ENCODE data around the gene RGMB.

The RGMB gene

GRCh38 chr5:98765815-98766214 is 7.6 kb upstream of the RGMB start:
- no peaks in the 10 kb centered on the region for H3K9me3 ChIP-seq (ENCODE audit: low read length)

GRCh38 chr5:98767581-98767980 is 5.9 kb upstream of the RGMB start:
- no peak overlapping the region for H2AFZ ChIP-seq (ENCODE audit: low read length)
- H3K4me3 ChIP-seq (ENCODE audit: low read depth, low read length, poor library complexity, severe bottlenecking): no peak overlapping the region
- H3K4me1 ChIP-seq (ENCODE audit: insufficient read depth, low read length, severe bottlenecking): peaks cover 30% of the 10 kb centered on the region

More at GRCh38 chr5:98765815-98766214, 7.6 kb upstream of the RGMB start:
- H4K20me1 ChIP-seq (ENCODE audit: insufficient read depth, low read length): no peaks in the 10 kb centered on the region
- H3F3A ChIP-seq (ENCODE audit: insufficient read depth, low read length): no peaks in the 10 kb centered on the region
- no peaks in the 10 kb centered on the region for H3K79me2 ChIP-seq (ENCODE audit: insufficient read depth, low read length)
- TF ChIP-seq CTCF (IDR thresholded peaks at IDR 0.05; ENCODE audit: low read length): no peak
- H3K4me1 ChIP-seq (ENCODE audit: insufficient read depth, low read length, severe bottlenecking): peaks cover 22% of the 10 kb centered on the region
- H3K9me2 ChIP-seq (ENCODE audit: low read depth, low read length): no peaks in the 10 kb centered on the region
- no peaks in the 10 kb centered on the region for H3K36me3 ChIP-seq (ENCODE audit: insufficient read depth, low read length)
- no peaks in the 10 kb centered on the region for H3K27me3 ChIP-seq (ENCODE audit: insufficient read depth, low read length)
- H3K4me3 ChIP-seq (ENCODE audit: low read depth, low read length, poor library complexity, severe bottlenecking): no peak overlapping the region
- no peak overlapping the region for H3K27ac ChIP-seq (ENCODE audit: low read depth, low read length, poor library complexity, severe bottlenecking)
- no peak overlapping the region for H2AFZ ChIP-seq (ENCODE audit: low read length)
- no peak overlapping the region for H3K9ac ChIP-seq (ENCODE audit: low read length)
- no peak overlapping the region for H3K4me2 ChIP-seq (ENCODE audit: low read length)

GRCh38 chr5:98768160-98768959 is 5.1 kb upstream of the RGMB start:
- Histone ChIP-seq H3K9me2 (ENCODE audit: low read depth, low read length) (no peaks in the 10 kb centered on the region), H3K27me3 (ENCODE audit: insufficient read depth, low read length) (no peaks in the 10 kb centered on the region), H3F3A (ENCODE audit: insufficient read depth, low read length) (no peaks in the 10 kb centered on the region), H3K27ac (ENCODE audit: low read depth, low read length, poor library complexity, severe bottlenecking) (no peak overlapping the region), H4K20me1 (ENCODE audit: insufficient read depth, low read length) (no peaks in the 10 kb centered on the region), H3K4me3 (ENCODE audit: low read depth, low read length, poor library complexity, severe bottlenecking) (peak overlapping the region; percentile 20), H3K4me2 (ENCODE audit: low read length) (peak overlapping the region; percentile 40), H2AFZ (ENCODE audit: low read length) (no peak overlapping the region), H3K79me2 (ENCODE audit: insufficient read depth, low read length) (no peaks in the 10 kb centered on the region), H3K9ac (ENCODE audit: low read length) (no peak overlapping the region), H3K4me1 (ENCODE audit: insufficient read depth, low read length, severe bottlenecking) (peaks cover 37% of the 10 kb centered on the region), H3K9me3 (ENCODE audit: low read length) (no peaks in the 10 kb centered on the region), H3K36me3 (ENCODE audit: insufficient read depth, low read length) (no peaks in the 10 kb centered on the region)
- TF ChIP-seq EZH2 (IDR thresholded peaks at IDR 0.05; ENCODE audit: borderline replicate concordance, low read length) (no peak), CTCF (IDR thresholded peaks at IDR 0.05; ENCODE audit: low read length) (peak; percentile 61)

More at GRCh38 chr5:98767581-98767980, 5.9 kb upstream of the RGMB start:
- Histone ChIP-seq H3K9me2 (ENCODE audit: low read depth, low read length) (no peaks in the 10 kb centered on the region), H3F3A (ENCODE audit: insufficient read depth, low read length) (no peaks in the 10 kb centered on the region), H3K36me3 (ENCODE audit: insufficient read depth, low read length) (no peaks in the 10 kb centered on the region), H3K9me3 (ENCODE audit: low read length) (no peaks in the 10 kb centered on the region), H3K27ac (ENCODE audit: low read depth, low read length, poor library complexity, severe bottlenecking) (no peak overlapping the region), H3K79me2 (ENCODE audit: insufficient read depth, low read length) (no peaks in the 10 kb centered on the region), H3K9ac (ENCODE audit: low read length) (no peak overlapping the region), H3K27me3 (ENCODE audit: insufficient read depth, low read length) (no peaks in the 10 kb centered on the region), H3K4me2 (ENCODE audit: low read length) (no peak overlapping the region), H4K20me1 (ENCODE audit: insufficient read depth, low read length) (no peaks in the 10 kb centered on the region)
- TF ChIP-seq EZH2 (IDR thresholded peaks at IDR 0.05; ENCODE audit: borderline replicate concordance, low read length): no peak
- TF ChIP-seq CTCF (IDR thresholded peaks at IDR 0.05; ENCODE audit: low read length): no peak
